HL-60/S4 treated with retinoic acid at 250 ng/mL for 4 days and 3 days (cell line): ENCODE measurements around the gene KRT79.

Experiments
- in situ Hi-C: fragments of 300-500 bp; cut with MboI; formaldehyde crosslinking; loops from 2 replicates; pipeline ENCODE4 v1.7.0; 2022; ENCODE audit warnings: low sequenced_read_pairs

KRT79 gene

DNA sequence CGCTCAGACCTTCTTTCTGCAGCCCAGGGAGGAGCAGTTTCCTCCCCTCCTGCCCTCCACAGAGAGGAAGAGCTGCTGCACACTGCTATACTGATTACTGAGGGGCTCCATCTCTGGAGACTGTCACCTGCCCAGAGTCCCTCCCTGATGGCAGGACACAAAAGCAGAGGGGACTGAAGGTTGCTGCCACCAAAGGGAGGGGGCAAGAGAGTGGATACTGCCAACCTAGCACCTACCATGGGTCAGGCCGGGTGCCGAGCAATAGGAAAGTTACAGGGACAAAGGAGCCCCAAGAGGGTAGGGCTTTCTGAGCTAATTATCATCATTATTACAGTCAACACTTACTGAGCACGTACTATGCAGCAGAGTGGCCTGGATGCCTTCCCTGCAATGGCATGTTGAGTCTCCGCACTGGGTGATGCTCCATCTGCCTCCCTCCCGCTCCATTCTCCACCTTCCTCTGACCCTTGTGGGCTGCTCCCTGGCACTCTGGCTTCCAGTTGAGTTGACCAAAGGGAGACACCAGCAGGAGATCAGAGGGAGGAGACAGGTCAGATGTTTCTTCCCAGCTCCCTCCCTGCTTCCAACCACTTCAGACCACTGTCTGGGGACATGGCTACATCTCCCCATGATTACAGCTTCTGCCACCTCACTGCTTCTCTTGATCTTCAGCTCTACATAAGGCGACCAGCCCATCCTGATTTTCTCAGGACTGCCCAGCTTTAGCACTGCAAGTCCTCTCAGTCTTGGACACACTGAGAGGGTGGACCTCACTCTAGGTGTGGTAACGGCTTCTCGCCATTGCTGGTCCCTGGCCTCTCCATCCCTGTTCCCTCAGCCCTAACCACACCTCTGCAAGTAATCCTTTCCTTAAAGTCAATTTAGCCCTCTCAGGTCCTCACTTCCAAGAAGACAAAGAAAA is 2.6 kb upstream of the KRT79 start:
- in situ Hi-C loops: no loop called here

DNA sequence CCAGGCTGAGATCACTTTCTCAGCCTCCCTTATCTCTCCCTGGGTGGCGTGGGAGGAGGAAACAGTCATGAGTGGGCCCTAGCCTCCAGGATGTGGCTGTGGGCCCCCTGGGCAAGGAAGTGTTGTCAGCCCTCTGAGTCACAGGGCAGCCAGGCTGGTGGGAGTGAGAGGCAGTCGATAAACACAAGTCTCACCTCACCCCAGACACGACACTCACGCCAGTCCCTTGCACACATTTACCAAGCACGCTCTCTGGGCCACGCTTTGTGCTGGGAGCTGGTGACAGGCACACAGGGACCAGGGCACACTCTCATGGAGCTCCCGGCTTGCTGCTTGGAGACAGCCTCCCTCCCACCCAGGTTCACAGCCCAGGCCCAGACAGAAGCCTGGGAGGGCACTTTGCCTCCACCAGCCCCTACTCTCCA is 1.9 kb upstream of the KRT79 start:
- in situ Hi-C loops: no loop called here

DNA sequence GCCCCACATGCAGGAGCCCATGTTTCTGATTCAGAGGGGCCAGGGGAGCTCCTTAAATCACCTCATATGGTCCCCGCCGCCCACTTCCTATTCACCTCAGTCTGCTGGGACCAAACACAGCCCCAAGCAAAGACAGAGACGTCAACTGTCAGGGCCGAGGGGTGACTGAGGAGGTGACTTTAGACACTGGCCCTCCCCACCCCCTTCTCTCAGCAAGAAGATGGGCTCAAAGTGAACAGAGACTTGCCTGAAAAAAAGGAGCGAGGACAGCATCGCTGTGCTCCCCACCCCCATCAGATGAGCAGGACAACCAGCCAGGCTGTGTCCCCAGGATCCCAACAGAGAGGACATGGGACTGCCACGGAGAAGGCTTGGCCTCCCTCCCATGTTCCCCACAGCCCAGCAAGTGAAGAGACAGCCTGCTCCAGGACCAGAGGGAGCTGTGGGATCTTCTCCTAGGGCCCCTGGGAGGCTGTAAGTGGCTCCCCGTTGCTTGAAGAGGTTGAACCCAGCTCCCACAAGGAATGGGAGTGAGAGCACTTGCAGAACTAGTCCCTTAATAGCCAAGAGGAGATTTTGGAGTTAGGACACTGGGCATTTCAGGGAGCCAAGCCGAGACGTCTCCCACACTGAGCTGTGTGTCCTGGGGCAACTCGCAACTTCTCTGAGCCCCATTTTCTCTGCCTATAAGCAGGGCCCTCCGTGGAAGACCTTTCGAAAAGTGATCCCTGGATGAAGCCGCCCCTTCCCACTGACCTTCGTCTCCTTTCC is 1.3 kb upstream of the KRT79 start:
- in situ Hi-C loops: no loop called here

GRCh38 chr12:52834727-52835001 is 553 bp upstream of the KRT79 start:
- in situ Hi-C loops: no loop called here

DNA sequence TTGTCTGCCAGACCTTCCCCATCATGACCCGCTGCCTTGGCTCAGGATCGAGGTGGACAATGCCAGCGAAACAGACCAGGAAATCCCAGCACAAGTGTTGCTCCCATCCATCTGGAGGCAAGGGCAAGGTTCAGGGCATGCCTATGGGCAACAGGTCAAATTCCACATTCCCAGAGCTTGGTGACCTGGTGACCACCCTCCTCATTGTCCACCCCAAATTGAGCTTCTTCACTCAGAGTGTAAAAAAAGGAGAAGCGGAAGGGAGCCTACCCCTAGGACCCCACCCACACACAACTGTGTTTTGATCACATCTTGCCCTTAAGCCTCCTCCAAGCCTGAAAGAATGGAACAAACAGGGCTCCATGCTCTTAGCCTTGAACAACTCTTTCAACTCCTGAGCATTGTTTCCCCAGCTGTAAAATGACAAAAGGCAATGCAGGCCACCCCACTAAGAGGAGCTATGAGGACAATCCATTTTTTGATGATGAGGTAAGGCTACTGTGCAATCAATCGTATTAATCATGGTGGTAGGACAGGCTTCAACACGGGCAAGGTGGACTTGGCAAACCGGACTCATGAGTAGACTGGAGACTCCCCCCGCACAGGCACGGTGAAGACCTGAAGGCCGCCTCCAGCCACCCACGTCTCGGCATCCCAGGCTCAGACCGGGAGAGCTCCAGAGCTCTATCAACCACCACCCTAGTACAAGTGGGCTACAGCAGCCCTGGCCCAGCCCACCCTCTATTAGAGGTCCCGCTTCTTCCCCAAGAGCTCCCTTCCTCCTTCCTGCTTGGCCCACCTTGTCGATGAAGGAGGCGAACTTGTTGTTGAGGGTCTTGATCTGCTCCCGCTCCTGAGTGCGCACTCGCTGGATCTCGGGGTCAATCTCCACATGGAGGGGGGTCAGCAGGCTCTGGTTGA is 866 bp downstream of the KRT79 start:
- in situ Hi-C loops: no loop called here

DNA sequence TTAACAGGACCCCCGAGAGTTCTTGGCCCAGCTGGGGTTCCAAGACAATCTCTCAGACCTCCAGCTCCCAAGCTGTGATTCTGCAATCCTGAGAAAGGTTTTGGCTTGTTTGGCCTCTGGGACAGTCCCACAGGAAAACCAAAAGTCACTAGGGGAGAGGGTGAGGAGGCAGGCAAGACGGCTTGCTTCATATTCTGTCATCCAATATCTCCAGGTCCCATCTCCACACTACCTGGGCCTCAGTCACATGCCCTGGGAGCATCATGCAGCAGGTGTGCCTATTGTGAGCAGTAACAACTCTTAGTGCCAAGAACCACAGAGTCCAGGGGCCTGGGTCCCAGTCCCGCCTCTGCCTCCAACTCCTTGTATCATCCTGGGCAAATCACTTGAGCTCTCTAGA is 1.7 kb downstream of the KRT79 start:
- in situ Hi-C loops: no loop called here

DNA sequence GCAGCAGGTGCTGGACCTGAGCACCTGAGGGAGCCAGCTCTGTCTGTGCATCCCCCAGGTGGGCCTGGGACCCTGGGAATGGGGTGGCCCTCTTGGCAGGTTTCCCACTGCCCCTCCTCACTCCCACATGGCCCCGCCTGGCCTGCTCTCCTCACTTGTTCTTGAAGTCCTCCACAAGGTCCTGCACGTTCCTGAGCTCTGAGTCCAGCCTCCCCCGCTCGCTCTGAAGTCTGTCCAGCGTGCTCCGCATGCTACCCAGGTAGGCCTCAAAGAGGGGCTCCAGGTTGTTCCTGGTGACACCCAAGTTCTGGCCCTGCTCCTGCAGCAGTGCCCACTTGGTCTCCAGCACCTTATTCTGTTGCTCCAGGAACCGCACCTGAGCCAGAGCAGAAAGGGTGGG is 2.9 kb downstream of the KRT79 start:
- in situ Hi-C loops: no loop called here

- in situ Hi-C loops: no loop called here
Observed at GRCh38 chr12:52829986-52830770, 3.9 kb downstream of the KRT79 start.

DNA sequence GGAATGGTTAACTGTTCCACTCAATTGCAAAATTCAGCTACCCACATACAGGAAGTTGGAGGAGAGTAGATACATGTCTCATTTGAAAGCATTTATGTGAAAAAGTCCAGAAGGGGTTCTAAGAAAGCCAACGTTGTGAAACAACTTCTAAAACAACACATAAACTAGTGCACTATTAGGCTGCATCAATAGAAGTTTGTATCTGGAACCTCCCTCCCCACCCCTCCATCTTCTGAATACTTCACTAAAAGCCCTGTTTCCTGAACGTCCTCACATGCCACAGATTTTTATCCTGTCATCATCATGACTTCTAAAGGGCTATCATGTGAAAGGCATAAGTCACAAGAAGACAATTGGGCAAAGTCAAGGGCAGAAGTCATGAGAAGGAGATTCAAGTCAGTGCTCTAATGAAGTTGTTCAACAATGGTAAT is 5.5 kb downstream of the KRT79 start:
- in situ Hi-C loops: no loop called here

DNA sequence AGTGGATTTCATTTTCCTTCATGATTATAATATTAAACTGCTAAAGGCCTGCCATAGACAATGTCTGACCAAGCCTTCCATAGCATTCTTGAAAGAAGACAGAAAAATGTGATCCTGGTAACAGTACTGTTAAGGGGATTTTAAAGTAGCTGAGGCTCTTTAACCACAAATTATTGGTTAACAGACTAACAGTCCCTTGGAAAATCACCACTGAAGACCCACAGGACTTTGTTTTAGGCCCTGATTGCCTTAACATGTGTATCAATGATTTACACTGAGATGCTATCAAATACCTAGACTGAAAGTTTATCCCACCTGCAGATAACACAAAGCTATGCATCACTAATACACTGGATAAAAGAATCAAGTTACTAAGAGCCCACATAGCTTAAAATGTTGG is 6.0 kb downstream of the KRT79 start:
- in situ Hi-C loops: no loop called here

- in situ Hi-C loops: no loop called here
Observed at GRCh38 chr12:52827499-52828090, 6.5 kb downstream of the KRT79 start.

DNA sequence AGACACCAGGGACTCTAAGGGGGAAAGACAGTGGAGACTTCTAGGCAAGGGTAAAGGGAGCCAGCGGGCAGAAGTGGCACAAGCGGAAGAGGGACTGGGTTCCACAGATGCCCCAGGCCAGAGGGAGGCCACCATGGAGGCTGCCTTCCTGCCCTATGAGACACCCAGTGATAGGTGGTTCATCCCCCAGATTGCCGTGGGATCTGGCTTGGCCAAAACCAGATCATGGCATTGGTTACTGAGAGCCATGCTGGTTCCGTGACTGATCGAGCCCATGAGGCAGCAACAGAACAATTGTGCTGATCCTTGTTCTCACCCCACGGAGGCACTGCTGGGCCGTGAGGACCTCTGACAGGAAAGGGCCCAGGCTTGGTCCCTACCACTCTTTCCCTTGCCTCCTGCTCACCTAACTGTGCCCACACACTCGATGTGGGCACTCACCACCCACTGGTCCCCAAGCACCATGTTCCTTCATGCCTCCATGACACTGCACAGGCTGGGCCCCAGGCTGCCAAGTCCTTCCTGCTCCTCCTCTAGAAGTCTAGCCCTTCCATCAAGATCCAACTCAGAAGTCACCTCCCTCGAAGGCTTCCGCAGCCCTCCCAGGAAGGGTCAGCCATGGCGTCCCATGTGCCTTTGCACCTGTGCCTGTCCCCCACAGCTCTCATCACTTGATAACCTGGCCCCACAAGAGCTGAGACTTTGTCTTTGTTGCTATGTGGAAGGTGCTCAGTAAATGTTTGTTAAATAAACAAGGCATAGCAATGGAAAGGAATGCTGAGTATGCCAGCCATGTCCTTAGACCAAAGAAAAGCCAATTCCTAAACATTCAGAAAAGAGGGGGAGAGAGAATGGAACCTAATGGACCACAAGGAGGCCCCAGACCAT is 7.3 kb downstream of the KRT79 start:
- in situ Hi-C loops: no loop called here

DNA sequence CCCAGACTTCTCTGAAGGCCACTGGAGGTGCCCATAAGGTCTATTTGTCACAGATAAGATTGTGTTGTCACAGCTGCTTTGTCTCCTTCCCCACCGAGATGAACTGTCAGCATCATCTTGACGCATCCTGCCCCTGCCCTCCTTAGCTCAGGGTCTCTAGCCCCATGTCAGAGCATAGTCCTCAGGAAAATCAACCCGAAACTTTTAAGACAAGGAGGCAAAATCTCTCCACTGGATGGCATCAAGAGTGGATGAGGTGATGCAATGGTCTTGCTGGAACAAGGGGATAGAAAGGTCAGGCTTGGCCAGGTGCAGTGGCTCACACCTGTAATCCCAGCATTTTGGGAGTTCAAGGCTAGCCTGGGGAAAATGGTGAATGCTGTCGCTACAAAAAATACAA is 8.2 kb downstream of the KRT79 start:
- in situ Hi-C loops: no loop called here

DNA sequence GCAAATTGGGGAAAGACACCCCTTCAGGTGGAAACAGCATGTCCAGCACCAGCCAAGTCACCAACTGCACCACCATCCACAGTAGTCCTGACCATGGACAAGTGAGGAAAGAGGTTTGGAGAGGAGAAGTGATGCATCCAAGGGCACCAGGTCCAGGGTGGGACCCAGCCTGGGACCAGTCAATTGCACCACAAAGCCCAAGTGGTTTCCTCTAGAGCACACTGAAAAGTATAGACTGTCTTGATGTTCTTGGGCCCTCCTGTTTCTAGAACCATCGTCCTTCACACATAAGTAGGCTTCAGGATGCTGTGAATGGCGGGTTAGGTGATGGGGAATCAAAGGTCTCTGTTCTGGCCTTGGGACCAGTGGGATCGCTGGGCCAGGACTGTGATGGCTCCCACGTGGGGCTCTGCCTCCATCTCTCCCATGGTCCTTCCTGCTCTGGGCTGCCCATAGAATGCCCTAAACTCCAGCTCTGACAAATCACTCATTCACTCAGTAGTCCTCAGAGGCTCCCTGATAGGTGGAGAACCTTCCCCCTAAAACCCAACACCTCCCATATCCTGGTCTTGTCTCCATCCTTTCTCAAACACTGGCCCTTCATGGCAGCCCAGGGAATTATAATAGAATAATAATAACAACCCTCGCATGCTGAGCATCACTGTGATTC is 9.2 kb downstream of the KRT79 start:
- in situ Hi-C loops: no loop called here

DNA sequence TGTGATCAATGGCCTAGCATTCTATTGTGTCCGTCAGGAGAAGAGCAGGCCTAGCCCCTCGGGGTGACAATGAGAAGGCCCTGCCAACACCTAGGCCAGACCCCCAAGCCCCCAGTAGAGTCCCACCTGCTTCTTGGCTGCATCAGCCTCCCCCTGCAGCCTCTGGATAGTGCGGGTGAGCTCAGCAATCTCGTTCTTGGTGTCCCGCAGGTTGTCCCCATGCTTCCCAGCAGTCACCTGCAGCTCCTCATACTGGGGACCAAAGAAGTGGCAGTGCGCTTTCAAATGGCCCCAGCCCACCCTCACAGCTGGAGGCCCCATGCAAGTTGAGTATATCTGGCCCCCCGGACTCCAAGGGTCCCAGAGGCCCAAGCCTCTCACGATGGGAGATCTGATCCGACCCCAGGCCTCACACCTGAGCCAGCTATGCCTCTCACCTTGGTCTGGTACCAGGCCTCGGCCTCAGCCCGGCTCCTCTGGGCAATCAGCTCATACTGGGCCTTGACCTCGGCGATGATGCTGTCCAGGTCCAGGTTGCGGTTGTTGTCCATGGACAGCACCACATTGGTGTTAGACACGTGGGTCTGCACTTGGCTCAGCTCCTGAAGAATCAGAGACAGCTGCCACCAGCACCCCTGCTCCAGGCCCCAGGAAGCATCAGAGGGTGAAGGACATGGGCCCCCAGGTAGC is 10.2 kb downstream of the KRT79 start:
- in situ Hi-C loops: no loop called here

DNA sequence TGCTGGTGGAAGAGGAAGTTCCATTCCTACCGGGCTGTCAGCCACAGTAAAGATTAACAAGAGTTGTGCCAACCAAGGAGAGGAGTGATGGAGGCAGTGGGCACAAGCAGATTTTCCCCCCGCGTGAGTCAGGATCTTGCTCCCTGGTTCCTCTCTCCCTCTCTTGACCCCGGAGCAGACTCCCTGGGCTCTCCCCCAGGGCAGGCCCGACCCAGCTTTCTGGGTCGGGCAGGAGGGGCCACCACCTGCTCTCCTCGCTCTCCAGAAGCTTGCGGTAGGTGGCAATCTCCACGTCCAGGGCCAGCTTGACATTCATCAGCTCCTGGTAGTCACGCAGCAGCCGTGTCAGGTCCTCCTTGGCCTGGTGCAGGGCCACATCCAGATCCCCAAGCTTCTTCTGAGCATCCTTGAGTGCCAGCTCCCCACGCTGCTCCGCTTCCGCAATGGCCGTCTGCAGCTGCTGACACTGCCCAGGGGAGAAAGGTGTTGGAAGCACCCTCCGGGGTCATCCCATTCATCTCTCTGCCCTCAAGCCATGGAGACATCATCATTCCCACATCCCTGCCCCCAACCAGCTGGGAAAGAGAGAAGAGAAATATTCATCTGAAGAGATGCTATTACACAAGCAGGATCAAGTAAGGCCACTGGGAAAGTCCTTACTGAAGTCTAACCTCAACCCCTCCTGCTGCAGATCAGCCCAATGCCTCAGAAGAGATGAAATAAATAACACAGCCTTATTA is 11.2 kb downstream of the KRT79 start:
- in situ Hi-C loops: no loop called here
